Measurements from ENCODE around the gene MAMDC4.

DNA sequence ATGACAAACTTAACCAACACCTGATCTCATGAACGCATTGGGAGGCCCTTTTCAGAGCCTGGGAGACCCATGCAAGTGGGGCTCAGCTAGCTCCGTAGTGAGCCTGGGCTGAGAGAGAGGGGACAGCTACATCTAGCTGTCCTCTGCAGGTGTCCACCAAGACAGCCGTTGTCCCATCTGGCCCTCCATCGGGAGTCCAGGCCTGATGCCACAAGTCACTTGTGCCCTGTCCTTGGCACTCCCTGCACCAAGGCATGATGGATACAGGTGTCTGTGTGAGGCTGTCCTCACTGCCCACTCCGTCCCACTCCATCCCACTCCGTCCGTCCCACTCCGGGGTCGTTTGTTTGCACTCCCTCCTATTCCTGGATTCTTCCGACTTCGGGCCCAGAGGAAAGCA lies 16.5 kb downstream of the MAMDC4 start:
- TF ChIP-seq CTCF (conservative IDR thresholded peaks at IDR 0.05; ENCODE audit: low read depth in 2 of 2), result no peak
- TF ChIP-seq, protein P1, sequence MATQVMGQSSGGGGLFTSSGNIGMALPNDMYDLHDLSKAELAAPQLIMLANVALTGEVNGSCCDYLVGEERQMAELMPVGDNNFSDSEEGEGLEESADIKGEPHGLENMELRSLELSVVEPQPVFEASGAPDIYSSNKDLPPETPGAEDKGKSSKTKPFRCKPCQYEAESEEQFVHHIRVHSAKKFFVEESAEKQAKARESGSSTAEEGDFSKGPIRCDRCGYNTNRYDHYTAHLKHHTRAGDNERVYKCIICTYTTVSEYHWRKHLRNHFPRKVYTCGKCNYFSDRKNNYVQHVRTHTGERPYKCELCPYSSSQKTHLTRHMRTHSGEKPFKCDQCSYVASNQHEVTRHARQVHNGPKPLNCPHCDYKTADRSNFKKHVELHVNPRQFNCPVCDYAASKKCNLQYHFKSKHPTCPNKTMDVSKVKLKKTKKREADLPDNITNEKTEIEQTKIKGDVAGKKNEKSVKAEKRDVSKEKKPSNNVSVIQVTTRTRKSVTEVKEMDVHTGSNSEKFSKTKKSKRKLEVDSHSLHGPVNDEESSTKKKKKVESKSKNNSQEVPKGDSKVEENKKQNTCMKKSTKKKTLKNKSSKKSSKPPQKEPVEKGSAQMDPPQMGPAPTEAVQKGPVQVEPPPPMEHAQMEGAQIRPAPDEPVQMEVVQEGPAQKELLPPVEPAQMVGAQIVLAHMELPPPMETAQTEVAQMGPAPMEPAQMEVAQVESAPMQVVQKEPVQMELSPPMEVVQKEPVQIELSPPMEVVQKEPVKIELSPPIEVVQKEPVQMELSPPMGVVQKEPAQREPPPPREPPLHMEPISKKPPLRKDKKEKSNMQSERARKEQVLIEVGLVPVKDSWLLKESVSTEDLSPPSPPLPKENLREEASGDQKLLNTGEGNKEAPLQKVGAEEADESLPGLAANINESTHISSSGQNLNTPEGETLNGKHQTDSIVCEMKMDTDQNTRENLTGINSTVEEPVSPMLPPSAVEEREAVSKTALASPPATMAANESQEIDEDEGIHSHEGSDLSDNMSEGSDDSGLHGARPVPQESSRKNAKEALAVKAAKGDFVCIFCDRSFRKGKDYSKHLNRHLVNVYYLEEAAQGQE (IDR thresholded peaks at IDR 0.05; ENCODE audit: unreplicated experiment), result no peak
- TF ChIP-seq CREB1 (CRISPR knock-in tag; IDR thresholded peaks at IDR 0.05; ENCODE audit: low read depth), result no peak
- TF ChIP-seq POLR2AphosphoS5 (IDR thresholded peaks at IDR 0.05; ENCODE audit: low read depth), result no peak
- TF ChIP-seq EZH2 (IDR thresholded peaks at IDR 0.05; ENCODE audit: low read depth, unreplicated experiment), result no peak
- TF ChIP-seq EZH2phosphoT487 (IDR thresholded peaks at IDR 0.05; ENCODE audit: unreplicated experiment), result no peak

Data from GM23338 (cell line).